K562 (cell line): Measurements from ENCODE around the gene HOXA4. TPM values are rescaled to one million over a fixed set of nuclear protein-coding genes. Genes with fewer than 3 reads are reported as not detected.
A peak's percentile ranks its signal among the peaks of the same experiment; 100 is the strongest.

Experiments
- ATAC-seq: fragments of 200-7000 bp; cut with Tn5 transposase; 3 replicates; pipeline ENCODE4 v1.9.1; 2020; ENCODE audit warnings: moderate library complexity
- BruUV-seq: library from RNA; stranded (reverse); fragments of 400-500 nt; replicated peaks from 2 replicates; lab custom pipeline; 2021; lab: Mats Ljungman, UMichigan
- CTCF ChIA-PET: fragments of 300-600 bp; formaldehyde crosslinking; extraction: SDS; loops from one replicate; lab custom pipeline; 2021; ENCODE audit warnings: low intra/inter-chr PET ratio; lab: Yijun Ruan, JAX
- POLR2A ChIA-PET: fragments of 300-600, 350-650 bp; sonication (Branson Sonifier 250); formaldehyde crosslinking; extraction: SDS; loops from one replicate; lab custom pipeline; 2021; ENCODE audit warnings: antibody characterized with exemption, inconsistent platforms; lab: Yijun Ruan, JAX
- DNase-seq, 4 experiments: peaks; one replicate each; pipeline versions ENCODE4 v3.0.0 to v3.0.0-alpha.2; 2011 to 2018; ENCODE audit warnings: low spot score in 3 of 4, mixed read lengths in 3 of 4; ENCODE audit errors: extremely low read depth in 1 of 4
- FAIRE-seq: peaks from 2 replicates; lab custom pipeline; 2011; peaks lifted over from hg19 to GRCh38; lab: Jason Lieb, UNC
- H2AFZ ChIP-seq: 2 replicates; pipeline ENCODE4 v1.6.0; 2011; ENCODE audit warnings: low read depth, low read length, control low read depth, inconsistent platforms
- H3K27ac ChIP-seq: fragments of 200-600 bp; 3 replicates; pipeline ENCODE4 v1.8.0; 2011; ENCODE audit warnings: low read depth, mild to moderate bottlenecking, control low read depth, inconsistent platforms, low read length, moderate library complexity, mixed read lengths; ENCODE audit errors: extremely low read depth
- H3K27me3 ChIP-seq, 2 experiments: fragments of 300-600 bp in 1 of 2; 2 replicates in 1 of 2; 3 replicates in 1 of 2; pipeline versions ENCODE4 v1.6.0 to v1.8.0; 2011; ENCODE audit warnings: inconsistent platforms in 2 of 2, low read length in 2 of 2, mild to moderate bottlenecking in 1 of 2, mixed read lengths in 1 of 2, moderate library complexity in 1 of 2; ENCODE audit not compliant: control insufficient read depth in 2 of 2, insufficient read depth in 2 of 2
- H3K36me3 ChIP-seq: fragments of 300-600 bp; 3 replicates; pipeline ENCODE4 v1.8.0; 2011; ENCODE audit warnings: mild to moderate bottlenecking, low read length, inconsistent platforms; ENCODE audit not compliant: control insufficient read depth, insufficient read depth
- H3K4me1 ChIP-seq, 2 experiments: fragments of 200-600 bp in 1 of 2; replicated peaks in 1 of 2; 2 replicates in 1 of 2; 3 replicates in 1 of 2; pipeline versions ENCODE4 v1.5.1 to v1.8.0; 2011; ENCODE audit warnings: inconsistent platforms in 2 of 2, low read length in 2 of 2, mild to moderate bottlenecking in 1 of 2, mixed read lengths in 1 of 2, moderate library complexity in 1 of 2; ENCODE audit not compliant: control insufficient read depth in 2 of 2, insufficient read depth in 2 of 2
- H3K4me2 ChIP-seq: 2 replicates; pipeline ENCODE4 v1.6.1; 2011; ENCODE audit warnings: low read length, control low read depth, inconsistent platforms, mixed read lengths; ENCODE audit not compliant: insufficient read depth
- H3K4me3 ChIP-seq: fragments of 200-600 bp; sonication (generic), shearing (Covaris generic); 2 replicates; pipeline ENCODE4 v1.5.1; 2016; ENCODE audit warnings: control low read depth, inconsistent platforms
- H3K79me2 ChIP-seq: fragments of 200-600 bp; 3 replicates; pipeline ENCODE4 v1.8.0; 2011; ENCODE audit warnings: low read length, inconsistent platforms; ENCODE audit not compliant: control insufficient read depth, insufficient read depth
- H3K9ac ChIP-seq, 2 experiments: 2 replicates each; pipeline versions ENCODE4 v1.6.0 to v1.6.1; 2011; ENCODE audit warnings: low read depth in 2 of 2, low read length in 2 of 2, control low read depth in 1 of 2, inconsistent platforms in 1 of 2, mild to moderate bottlenecking in 1 of 2, mixed read lengths in 1 of 2; ENCODE audit not compliant: insufficient read depth in 1 of 2
- H3K9me1 ChIP-seq: one replicate; pipeline ENCODE4 v1.6.0; 2011; ENCODE audit warnings: inconsistent platforms, mild to moderate bottlenecking, low read length, moderate library complexity; ENCODE audit not compliant: control insufficient read depth, insufficient read depth
- H3K9me3 ChIP-seq: replicated peaks from 2 replicates; pipeline ENCODE4 v1.5.1; 2011; ENCODE audit warnings: low read depth, low read length, inconsistent platforms; ENCODE audit not compliant: control insufficient read depth, insufficient read depth
- H4K20me1 ChIP-seq: replicated peaks from 2 replicates; pipeline ENCODE4 v1.6.1; 2011; ENCODE audit warnings: low read length, inconsistent platforms, mixed read lengths; ENCODE audit not compliant: control insufficient read depth, insufficient read depth
- BRF1 ChIP-seq: IDR thresholded peaks from 3 replicates; pipeline ENCODE4 v1.6.1; 2011; ENCODE audit warnings: borderline replicate concordance, mild to moderate bottlenecking; ENCODE audit not compliant: insufficient read length; ENCODE audit errors: extremely low read depth
- CHD4 ChIP-seq: fragments of 200-600 bp; sonication (generic); IDR thresholded peaks from 3 replicates; pipeline ENCODE4 v1.6.1; 2012; ENCODE audit warnings: low read depth, mild to moderate bottlenecking, mixed read lengths, low read length, inconsistent platforms; ENCODE audit not compliant: insufficient read depth, insufficient replicate concordance, poor library complexity, severe bottlenecking
- ELF4 ChIP-seq: fragments of 450-650 bp; formaldehyde crosslinking; IDR thresholded peaks from 2 replicates; pipeline ENCODE4 v1.4.0; 2022; ENCODE audit warnings: missing genetic modification characterization
- ETV6 ChIP-seq, 3 experiments: fragments of 150-350 bp in 1 of 3; sonication (generic) in 1 of 3; formaldehyde crosslinking in 1 of 3; IDR thresholded peaks; 2 replicates each; pipeline versions ENCODE4 v1.6.1 to v1.8.0; 2014 to 2022; ENCODE audit warnings: borderline replicate concordance in 2 of 3, low read depth in 2 of 3, antibody characterized with exemption in 1 of 3, low read length in 1 of 3, mild to moderate bottlenecking in 1 of 3, missing genetic modification reagents in 1 of 3
- USF2 ChIP-seq: sonication (generic); formaldehyde crosslinking; IDR thresholded peaks from 2 replicates; pipeline ENCODE4 v1.5.0; 2020; ENCODE audit warnings: missing genetic modification reagents
- ZBTB34 ChIP-seq: fragments of 250-450 bp; sonication (Bioruptor Pico); IDR thresholded peaks from 2 replicates; pipeline ENCODE4 v1.8.0; 2021; ENCODE audit warnings: mild to moderate bottlenecking, moderate library complexity
- WGBS: fragments of 100-300 bp; shearing (Covaris generic); methylation state at CpG from one replicate; pipeline ENCODE4 v1.1.6; 2016; ENCODE audit warnings: low coverage, mixed read lengths; ENCODE audit not compliant: insufficient coverage; ENCODE audit errors: missing lambda C conversion rate; 5-methylcytosine and 5-hydroxymethylcytosine counted together
- in situ Hi-C: fragments of 300-500 bp; cut with MboI; formaldehyde crosslinking; loops from 4 replicates; pipeline ENCODE4 v1.15.0; 2018; ENCODE audit warnings: inconsistent platforms, mixed read lengths
- intact Hi-C: fragments of 100-400 bp; cut with micrococcal nuclease; formaldehyde crosslinking; loops from 2 replicates; pipeline ENCODE4 v1.14.2; 2022
- polyA plus RNA-seq, 8 experiments: library from polyadenylated mRNA; depleted of rRNA in 4 of 8; stranded (reverse) in 5 of 8; unstranded in 3 of 8; fragments of >200 nt; fragmentation: Nextera tagmentation in 2 of 8; fragmentation: Illumina TruSeq in 1 of 8; extraction: Ambion mirVana in 2 of 8; extraction: Trizol in 1 of 8; gene quantifications; 2 replicates each; pipeline versions ENCODE4 v1.2.1 to v1.2.3, GENCODE V29; 2011 to 2014; ENCODE audit warnings: inconsistent platforms in 1 of 8, missing spikeins in 1 of 8
- total RNA-seq, 7 experiments: library from RNA; depleted of rRNA in 6 of 7; stranded (reverse); fragments of >200 nt in 6 of 7; fragmentation: Illumina TruSeq in 2 of 7; extraction: Trizol in 2 of 7; gene quantifications; 2 replicates each; pipeline versions ENCODE4 v1.2.1 to v1.2.3, GENCODE V29; 2011 to 2021; ENCODE audit warnings: low replicate concordance in 1 of 7
- TF ChIP-seq, protein P1 (sequence below): fragments of 450-650 bp; formaldehyde crosslinking; IDR thresholded peaks from 2 replicates; pipeline ENCODE4 v1.4.0; 2020; ENCODE audit warnings: mild to moderate bottlenecking
- TF ChIP-seq, protein P2 (sequence below): sonication (generic); formaldehyde crosslinking; IDR thresholded peaks from 2 replicates; pipeline ENCODE4 v1.9.0; 2022; ENCODE audit warnings: mild to moderate bottlenecking, missing genetic modification reagents

The HOXA4 gene
- total and polyA plus RNA-seq, 9 of the 15 experiments (the other 6 are each of a cell fraction or from before 2014, with no cell fraction given), result not detected

DNA sequence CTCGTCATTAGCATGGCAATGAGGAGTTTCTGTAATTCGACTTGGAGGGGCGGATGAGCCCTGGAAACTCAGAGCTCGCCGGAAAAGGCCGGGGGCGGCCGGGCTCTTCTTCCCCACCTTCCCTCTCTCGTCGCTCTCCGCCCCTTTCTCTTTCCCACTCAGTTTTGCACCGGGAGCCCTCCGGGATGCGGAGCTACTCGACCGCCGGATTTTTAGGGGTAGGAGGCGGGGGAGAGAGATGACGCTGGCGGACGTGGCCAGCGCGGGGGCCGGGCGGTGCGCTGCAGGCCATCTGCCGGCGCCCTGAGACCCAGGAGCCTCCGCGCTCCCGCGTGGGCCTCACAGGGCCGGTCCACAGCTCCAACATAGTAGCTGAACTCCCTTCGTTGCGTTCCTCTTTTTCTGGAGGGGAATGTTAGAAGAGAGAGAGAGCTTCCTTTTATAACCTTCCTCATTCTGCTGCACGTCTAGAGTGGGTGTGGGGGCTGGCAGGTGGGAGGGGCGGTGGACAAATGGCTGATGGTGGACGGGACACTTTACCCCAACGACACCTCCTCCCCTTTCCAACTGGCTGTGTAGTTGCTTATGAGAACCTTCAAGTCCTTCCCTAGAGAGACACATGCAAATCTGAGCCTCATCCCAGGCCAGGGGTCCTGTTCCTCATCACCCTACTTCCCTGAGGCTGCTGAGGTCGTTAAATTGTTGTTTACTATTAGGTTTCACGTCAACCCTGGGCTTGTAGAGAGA is 33.6 kb downstream of the HOXA4 start (continued):
- TF ChIP-seq ZBTB34 (CRISPR knock-in tag) (no peak), CHD4 (no peak), BRF1 (no peak)

GRCh38 chr7:27095897-27096767 is 34.4 kb downstream of the HOXA4 start, which contains the start of gene HOXA1:
HOXA1 (minus strand) TSS chr7:27096000; CDS start chr7:27095912, 88 bp downstream.
- BruUV-seq, result no TSS peak
- TF ChIP-seq, protein P1, sequence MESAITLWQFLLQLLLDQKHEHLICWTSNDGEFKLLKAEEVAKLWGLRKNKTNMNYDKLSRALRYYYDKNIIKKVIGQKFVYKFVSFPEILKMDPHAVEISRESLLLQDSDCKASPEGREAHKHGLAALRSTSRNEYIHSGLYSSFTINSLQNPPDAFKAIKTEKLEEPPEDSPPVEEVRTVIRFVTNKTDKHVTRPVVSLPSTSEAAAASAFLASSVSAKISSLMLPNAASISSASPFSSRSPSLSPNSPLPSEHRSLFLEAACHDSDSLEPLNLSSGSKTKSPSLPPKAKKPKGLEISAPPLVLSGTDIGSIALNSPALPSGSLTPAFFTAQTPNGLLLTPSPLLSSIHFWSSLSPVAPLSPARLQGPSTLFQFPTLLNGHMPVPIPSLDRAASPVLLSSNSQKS (CRISPR knock-in tag), result no peak
- TF ChIP-seq USF2 (peak; percentile 80), ELF4 (no peak), ETV6 (IDR thresholded peaks at IDR 0.05; ENCODE audit: borderline replicate concordance in 1 of 2, low read depth in 2 of 2, low read length in 1 of 2) (no peak), ETV6 (CRISPR knock-in tag; IDR thresholded peaks at IDR 0.05; ENCODE audit: borderline replicate concordance) (no peak)
- TF ChIP-seq, protein P2, sequence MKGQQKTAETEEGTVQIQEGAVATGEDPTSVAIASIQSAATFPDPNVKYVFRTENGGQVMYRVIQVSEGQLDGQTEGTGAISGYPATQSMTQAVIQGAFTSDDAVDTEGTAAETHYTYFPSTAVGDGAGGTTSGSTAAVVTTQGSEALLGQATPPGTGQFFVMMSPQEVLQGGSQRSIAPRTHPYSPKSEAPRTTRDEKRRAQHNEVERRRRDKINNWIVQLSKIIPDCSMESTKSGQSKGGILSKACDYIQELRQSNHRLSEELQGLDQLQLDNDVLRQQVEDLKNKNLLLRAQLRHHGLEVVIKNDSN (CRISPR knock-in tag), result peak; percentile 70

More at GRCh38 chr7:27095897-27096767, 34.4 kb downstream of the HOXA4 start, which contains the start of gene HOXA1:
- H3K4me1 ChIP-seq, result peaks cover 0 to 13% of the 10 kb centered on the region in 2 experiments; a peak in 2 of 5 replicates
- 7% methylated on average over 17 of the region's 68 CpGs for WGBS
- peak; percentile 72 for ATAC-seq
- no peaks in the 10 kb centered on the region for H3K9me3 ChIP-seq
- CTCF ChIA-PET, result no interaction called here
- H3K79me2 ChIP-seq, result no peaks in the 10 kb centered on the region
- POLR2A ChIA-PET, result no interaction called here
- H3K27me3 ChIP-seq, result peaks cover 40 to 60% of the 10 kb centered on the region in 2 experiments
- peak; percentile 6 to 73 (median 66) for DNase-seq
- intact Hi-C loops (no loop called here), in situ Hi-C loops (no loop called here)
- H3K9me1 ChIP-seq, result no peaks in the 10 kb centered on the region
- no peak for FAIRE-seq
- H3K9ac ChIP-seq, result no peak within 1 kb of the TSS
- no peak within 1 kb of the TSS for H2AFZ ChIP-seq
- no peak within 1 kb of the TSS for H3K27ac ChIP-seq
- H3K36me3 ChIP-seq, result no peaks in the 10 kb centered on the region
- H3K4me2 ChIP-seq, result no peak within 1 kb of the TSS
- H4K20me1 ChIP-seq, result no peaks in the 10 kb centered on the region
- no peak within 1 kb of the TSS for H3K4me3 ChIP-seq
